Stimulated activated CD4-positive, alpha-beta T cell treated with anti-CD3 and anti-CD28 coated beads, TNF-alpha, amount 100 ng/mL, for 24 hours (primary cell): Measurements from ENCODE around the gene PLPPR1.
"Not testable (repeated sequence)": the region's sequence is repeated elsewhere in the genome, so short reads cannot be mapped to it uniquely, and the experiment has no call there.

Experiments
- DNase-seq, 3 experiments: peaks; one replicate each; pipeline ENCODE4 v3.0.0-alpha.2; 2020; ENCODE audit warnings: low read depth in 3 of 3

PLPPR1 gene

GRCh38 chr9:101028346-101029314 lies at the start of gene PLPPR1:
Gene PLPPR1, plus strand, starts transcription at chr9:101028727.
- no peak for DNase-seq

GRCh38 chr9:100989731-100990130 lies 38.8 kb upstream of the PLPPR1 start:
- DNase-seq: no peak

- DNase-seq: no peak
Measured at GRCh38 chr9:100990605-100991381, 37.7 kb upstream of the PLPPR1 start.

- DNase-seq: no peak
Measured at GRCh38 chr9:100992632-100993031, 35.9 kb upstream of the PLPPR1 start.

- no peak for DNase-seq
Measured at GRCh38 chr9:100999906-101000544, 28.5 kb upstream of the PLPPR1 start.

GRCh38 chr9:101005246-101005645 lies 23.3 kb upstream of the PLPPR1 start:
- no peak for DNase-seq

GRCh38 chr9:101014566-101014965 lies 14.0 kb upstream of the PLPPR1 start:
- DNase-seq: no peak

GRCh38 chr9:101018467-101018866 lies 10.1 kb upstream of the PLPPR1 start:
- DNase-seq: no peak

- no peak for DNase-seq
Measured at GRCh38 chr9:101022704-101023103, 5.8 kb upstream of the PLPPR1 start.

- no peak for DNase-seq
Measured at GRCh38 chr9:101025940-101026339, 2.6 kb upstream of the PLPPR1 start.

GRCh38 chr9:101026824-101027223 lies 1.7 kb upstream of the PLPPR1 start:
- no peak for DNase-seq

- no peak for DNase-seq
Measured at GRCh38 chr9:101027236-101027635, 1.3 kb upstream of the PLPPR1 start.

GRCh38 chr9:101027733-101028345 lies 688 bp upstream of the PLPPR1 start:
- DNase-seq: no peak

- DNase-seq: no peak
Measured at GRCh38 chr9:101029315-101030085, 973 bp downstream of the PLPPR1 start.

- no peak for DNase-seq
Measured at GRCh38 chr9:101030086-101030391, 1.5 kb downstream of the PLPPR1 start.

GRCh38 chr9:101032426-101032825 lies 3.9 kb downstream of the PLPPR1 start:
- no peak for DNase-seq

GRCh38 chr9:101034222-101034621 lies 5.7 kb downstream of the PLPPR1 start:
- DNase-seq: no peak

- DNase-seq: no peak
Measured at GRCh38 chr9:101035098-101035497, 6.6 kb downstream of the PLPPR1 start.

- DNase-seq: no peak
Measured at GRCh38 chr9:101037430-101037829, 8.9 kb downstream of the PLPPR1 start.

GRCh38 chr9:101038488-101038887 lies 10.0 kb downstream of the PLPPR1 start:
- no peak for DNase-seq

- DNase-seq: not testable (repeated sequence)
Measured at GRCh38 chr9:101039581-101039980, 11.1 kb downstream of the PLPPR1 start.
